Immature natural killer cell (primary cell): ENCODE results near the gene SARS1. TPM values are rescaled to one million over a fixed set of nuclear protein-coding genes. Genes with fewer than 3 reads are reported as not detected.
A peak's percentile ranks its signal among the peaks of the same experiment; 100 is the strongest.

Experiments used
- DNase-seq, 3 donors: peaks; one replicate each; pipeline ENCODE4 v3.0.0; 2022; ENCODE audit warnings: mixed read lengths in 1 of 3
- H3K27ac Mint-ChIP-seq, 6 donors: one replicate each; pipeline ENCODE4 v1.8.0; 2020; ENCODE audit warnings: mixed read lengths in 6 of 6, mild to moderate bottlenecking in 5 of 6, inconsistent platforms in 4 of 6, moderate library complexity in 3 of 6
- H3K27me3 Mint-ChIP-seq, 3 donors: one replicate each; pipeline ENCODE4 v1.8.0; 2020 to 2021; ENCODE audit warnings: low read depth in 3 of 3, mild to moderate bottlenecking in 3 of 3, mixed read lengths in 3 of 3, moderate library complexity in 3 of 3, inconsistent platforms in 1 of 3
- H3K36me3 Mint-ChIP-seq, 3 donors: one replicate each; pipeline ENCODE4 v1.8.0; 2020; ENCODE audit warnings: mixed read lengths in 3 of 3, inconsistent platforms in 2 of 3, mild to moderate bottlenecking in 2 of 3
- H3K4me1 Mint-ChIP-seq, 2 donors: one replicate each; pipeline ENCODE4 v1.8.0; 2020; ENCODE audit warnings: inconsistent platforms in 2 of 2, mild to moderate bottlenecking in 2 of 2, mixed read lengths in 2 of 2, moderate library complexity in 1 of 2
- H3K4me3 Mint-ChIP-seq, 5 donors: one replicate each; pipeline ENCODE4 v1.8.0; 2020; ENCODE audit warnings: mild to moderate bottlenecking in 5 of 5, mixed read lengths in 5 of 5, inconsistent platforms in 3 of 5, moderate library complexity in 3 of 5
- H3K9me3 Mint-ChIP-seq, 6 donors: one replicate each; pipeline ENCODE4 v1.8.0; 2020; ENCODE audit warnings: mild to moderate bottlenecking in 6 of 6, mixed read lengths in 6 of 6, inconsistent platforms in 4 of 6, moderate library complexity in 3 of 6
- polyA plus RNA-seq, 3 donors: library from polyadenylated mRNA; unstranded; fragments of 300-500 nt; fragmentation: Illumina TruSeq; gene quantifications; one replicate each; pipeline ENCODE4 v1.2.3, GENCODE V29; 2021

SARS1 gene
- polyA plus RNA-seq, 3 donors from 2014 or later, result 123 to 205 (median 149) TPM

GRCh38 chr1:109198745-109199144 lies 15.0 kb upstream of the SARS1 start:
- H3K36me3 Mint-ChIP-seq, result peaks cover 0 to 9% (median 3%) of the 10 kb centered on the region in 3 donors
- DNase-seq, result no peak
- peaks cover 4 to 12% (median 6%) of the 10 kb centered on the region in 3 donors for H3K27me3 Mint-ChIP-seq
- no peak overlapping the region for H3K4me3 Mint-ChIP-seq
- no peaks in the 10 kb centered on the region for H3K9me3 Mint-ChIP-seq
- H3K27ac Mint-ChIP-seq, result no peak overlapping the region
- peaks cover 9 to 11% of the 10 kb centered on the region in 2 donors for H3K4me1 Mint-ChIP-seq

- Mint-ChIP-seq H3K27ac (peak overlapping the region in 1 of 6 donors; percentile 71), H3K27me3 (peaks cover 0 to 12% (median 6%) of the 10 kb centered on the region in 3 donors), H3K36me3 (peaks cover 0 to 9% (median 3%) of the 10 kb centered on the region in 3 donors), H3K4me1 (peaks cover 9 to 11% of the 10 kb centered on the region in 2 donors), H3K4me3 (peak overlapping the region in 2 of 5 donors; percentile 11 to 55), H3K9me3 (no peaks in the 10 kb centered on the region)
- DNase-seq, result no peak
These were observed 14.0 kb upstream of the SARS1 start for GRCh38 chr1:109199710-109200109.

- no peak overlapping the region for H3K4me3 Mint-ChIP-seq
- peaks cover 0 to 12% (median 8%) of the 10 kb centered on the region in 3 donors for H3K27me3 Mint-ChIP-seq
- H3K27ac Mint-ChIP-seq, result no peak overlapping the region
- peaks cover 0 to 9% (median 3%) of the 10 kb centered on the region in 3 donors for H3K36me3 Mint-ChIP-seq
- H3K4me1 Mint-ChIP-seq, result peaks cover 9 to 11% of the 10 kb centered on the region in 2 donors
- no peak for DNase-seq
- no peaks in the 10 kb centered on the region for H3K9me3 Mint-ChIP-seq
These were observed 12.5 kb upstream of the SARS1 start for GRCh38 chr1:109201123-109201703.

GRCh38 chr1:109204484-109204883 lies 9.2 kb upstream of the SARS1 start:
- no peak for DNase-seq
- H3K9me3 Mint-ChIP-seq, result no peaks in the 10 kb centered on the region
- no peak overlapping the region for H3K4me3 Mint-ChIP-seq
- peaks cover 0 to 9% (median 3%) of the 10 kb centered on the region in 3 donors for H3K36me3 Mint-ChIP-seq
- H3K27ac Mint-ChIP-seq, result no peak overlapping the region
- peaks cover 2 to 6% of the 10 kb centered on the region in 2 donors for H3K4me1 Mint-ChIP-seq
- peaks cover 0 to 15% (median 5%) of the 10 kb centered on the region in 3 donors for H3K27me3 Mint-ChIP-seq

GRCh38 chr1:109206339-109206738 lies 7.4 kb upstream of the SARS1 start:
- no peak for DNase-seq
- Mint-ChIP-seq H3K4me1 (no peaks in the 10 kb centered on the region), H3K36me3 (peaks cover 0 to 9% (median 0%) of the 10 kb centered on the region in 3 donors), H3K4me3 (no peak overlapping the region), H3K9me3 (no peaks in the 10 kb centered on the region), H3K27ac (no peak overlapping the region), H3K27me3 (peaks cover 0 to 16% (median 0%) of the 10 kb centered on the region in 3 donors)

GRCh38 chr1:109207467-109208103 lies 6.1 kb upstream of the SARS1 start:
- Mint-ChIP-seq H3K27ac (no peak overlapping the region), H3K4me1 (no peaks in the 10 kb centered on the region), H3K27me3 (peaks cover 0 to 16% (median 0%) of the 10 kb centered on the region in 3 donors), H3K9me3 (no peaks in the 10 kb centered on the region), H3K36me3 (peaks cover 0 to 9% (median 0%) of the 10 kb centered on the region in 3 donors), H3K4me3 (no peak overlapping the region)
- DNase-seq, result no peak

GRCh38 chr1:109208394-109208793 lies 5.3 kb upstream of the SARS1 start:
- no peak overlapping the region for H3K27ac Mint-ChIP-seq
- H3K9me3 Mint-ChIP-seq, result no peaks in the 10 kb centered on the region
- H3K27me3 Mint-ChIP-seq, result peaks cover 0 to 14% (median 0%) of the 10 kb centered on the region in 3 donors
- H3K4me3 Mint-ChIP-seq, result no peak overlapping the region
- no peak for DNase-seq
- H3K4me1 Mint-ChIP-seq, result peaks cover 0 to 1% of the 10 kb centered on the region in 2 donors
- peaks cover 0 to 4% (median 0%) of the 10 kb centered on the region in 3 donors for H3K36me3 Mint-ChIP-seq

GRCh38 chr1:109208836-109209463 lies 4.8 kb upstream of the SARS1 start:
- Mint-ChIP-seq H3K27ac (no peak overlapping the region), H3K4me3 (no peak overlapping the region)

GRCh38 chr1:109210058-109210457 lies 3.7 kb upstream of the SARS1 start:
- H3K27me3 Mint-ChIP-seq, result peaks cover 4 to 16% (median 7%) of the 10 kb centered on the region in 3 donors
- H3K4me3 Mint-ChIP-seq, result no peak overlapping the region
- no peaks in the 10 kb centered on the region for H3K36me3 Mint-ChIP-seq
- H3K27ac Mint-ChIP-seq, result no peak overlapping the region
- DNase-seq, result no peak
- H3K9me3 Mint-ChIP-seq, result no peaks in the 10 kb centered on the region
- peaks cover 9 to 14% of the 10 kb centered on the region in 2 donors for H3K4me1 Mint-ChIP-seq

More at GRCh38 chr1:109208836-109209463, 4.8 kb upstream of the SARS1 start:
- Mint-ChIP-seq H3K27me3 (peaks cover 0 to 16% (median 3%) of the 10 kb centered on the region in 3 donors), H3K36me3 (peaks cover 0 to 4% (median 0%) of the 10 kb centered on the region in 3 donors), H3K4me1 (peaks cover 0 to 3% of the 10 kb centered on the region in 2 donors), H3K9me3 (no peaks in the 10 kb centered on the region)
- no peak for DNase-seq

- peaks cover 6 to 13% (median 7%) of the 10 kb centered on the region in 3 donors for H3K27me3 Mint-ChIP-seq
- peaks cover 0 to 8% (median under 1%) of the 10 kb centered on the region in 3 donors for H3K36me3 Mint-ChIP-seq
- peaks cover 33 to 34% of the 10 kb centered on the region in 2 donors for H3K4me1 Mint-ChIP-seq
- no peak for DNase-seq
- H3K27ac Mint-ChIP-seq, result peak overlapping the region in 4 of 6 donors; percentile 77 to 93 (median 90)
- H3K9me3 Mint-ChIP-seq, result no peaks in the 10 kb centered on the region
- peak overlapping the region; percentile 95 to 99 (median 97) for H3K4me3 Mint-ChIP-seq
These were observed 334 bp upstream of the SARS1 start for GRCh38 chr1:109213345-109213823.

GRCh38 chr1:109214695-109215623 lies 1.2 kb downstream of the SARS1 start:
- peak overlapping the region; percentile 88 to 95 (median 92) for H3K27ac Mint-ChIP-seq
- peak in 1 of 3 donors; percentile 6 for DNase-seq
- peak overlapping the region; percentile 95 to 99 (median 97) for H3K4me3 Mint-ChIP-seq
- H3K36me3 Mint-ChIP-seq, result peaks cover 0 to 11% (median 4%) of the 10 kb centered on the region in 3 donors
- H3K27me3 Mint-ChIP-seq, result peaks cover 7 to 8% (median 7%) of the 10 kb centered on the region in 3 donors
- no peaks in the 10 kb centered on the region for H3K9me3 Mint-ChIP-seq
- peaks cover 38 to 40% of the 10 kb centered on the region in 2 donors for H3K4me1 Mint-ChIP-seq

GRCh38 chr1:109216662-109217061 lies 2.9 kb downstream of the SARS1 start:
- Mint-ChIP-seq H3K36me3 (peaks cover 0 to 16% (median 4%) of the 10 kb centered on the region in 3 donors), H3K9me3 (no peaks in the 10 kb centered on the region), H3K27ac (peak overlapping the region in 5 of 6 donors; percentile 11 to 93 (median 74)), H3K4me3 (peak overlapping the region in 2 of 5 donors; percentile 10 to 32), H3K27me3 (peaks cover 7 to 8% (median 7%) of the 10 kb centered on the region in 3 donors), H3K4me1 (peaks cover 44 to 54% of the 10 kb centered on the region in 2 donors)
- no peak for DNase-seq

GRCh38 chr1:109218516-109218915 lies 4.8 kb downstream of the SARS1 start:
- Mint-ChIP-seq H3K4me1 (peaks cover 49 to 68% of the 10 kb centered on the region in 2 donors), H3K36me3 (peaks cover 0 to 16% (median 4%) of the 10 kb centered on the region in 3 donors), H3K4me3 (no peak overlapping the region), H3K27me3 (peaks cover 7 to 8% (median 7%) of the 10 kb centered on the region in 3 donors), H3K27ac (peak overlapping the region in 4 of 6 donors; percentile 6 to 60 (median 22)), H3K9me3 (no peaks in the 10 kb centered on the region)
- DNase-seq, result no peak
